ENCODE results near the gene IGSF3. TPM values are rescaled to one million over a fixed set of nuclear protein-coding genes. Genes with fewer than 3 reads are reported as not detected.

The IGSF3 gene
- total RNA-seq, 4 donors from 2014 or later: 1.7 to 8.5 (median 5.1) TPM

DNA sequence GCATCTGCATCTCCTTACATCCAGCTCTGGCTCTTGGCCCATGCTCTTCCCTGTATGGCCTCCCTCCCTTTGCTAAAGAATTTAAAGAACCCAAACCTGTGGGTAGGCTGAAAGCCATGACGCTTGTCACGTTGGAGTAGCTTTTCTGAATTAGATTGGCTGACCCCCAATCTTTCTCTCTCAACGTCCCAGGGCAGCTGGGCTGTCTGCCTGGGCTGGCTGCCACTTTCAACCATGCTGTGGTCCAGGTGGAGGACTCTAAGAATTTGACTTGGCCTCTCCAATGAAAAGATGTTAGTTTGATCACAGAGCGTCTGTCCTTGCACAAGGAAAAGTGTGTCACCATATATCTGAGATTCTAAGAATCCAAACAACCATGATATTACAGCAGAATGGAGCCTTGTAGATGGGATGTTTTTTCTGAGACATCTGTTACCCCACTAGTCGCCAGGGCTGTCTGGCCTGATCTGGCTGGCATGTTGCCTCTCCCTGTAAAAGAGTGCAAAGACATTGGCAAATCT is 6.5 kb upstream of the IGSF3 start:
- no peak for ATAC-seq
- H3K27ac ChIP-seq: no peak overlapping the region
- TF ChIP-seq EP300 (IDR thresholded peaks at IDR 0.05): no peak
- TF ChIP-seq POLR2A (IDR thresholded peaks at IDR 0.05): no peak
- TF ChIP-seq POLR2AphosphoS5 (IDR thresholded peaks at IDR 0.05): no peak
- TF ChIP-seq, protein P1, sequence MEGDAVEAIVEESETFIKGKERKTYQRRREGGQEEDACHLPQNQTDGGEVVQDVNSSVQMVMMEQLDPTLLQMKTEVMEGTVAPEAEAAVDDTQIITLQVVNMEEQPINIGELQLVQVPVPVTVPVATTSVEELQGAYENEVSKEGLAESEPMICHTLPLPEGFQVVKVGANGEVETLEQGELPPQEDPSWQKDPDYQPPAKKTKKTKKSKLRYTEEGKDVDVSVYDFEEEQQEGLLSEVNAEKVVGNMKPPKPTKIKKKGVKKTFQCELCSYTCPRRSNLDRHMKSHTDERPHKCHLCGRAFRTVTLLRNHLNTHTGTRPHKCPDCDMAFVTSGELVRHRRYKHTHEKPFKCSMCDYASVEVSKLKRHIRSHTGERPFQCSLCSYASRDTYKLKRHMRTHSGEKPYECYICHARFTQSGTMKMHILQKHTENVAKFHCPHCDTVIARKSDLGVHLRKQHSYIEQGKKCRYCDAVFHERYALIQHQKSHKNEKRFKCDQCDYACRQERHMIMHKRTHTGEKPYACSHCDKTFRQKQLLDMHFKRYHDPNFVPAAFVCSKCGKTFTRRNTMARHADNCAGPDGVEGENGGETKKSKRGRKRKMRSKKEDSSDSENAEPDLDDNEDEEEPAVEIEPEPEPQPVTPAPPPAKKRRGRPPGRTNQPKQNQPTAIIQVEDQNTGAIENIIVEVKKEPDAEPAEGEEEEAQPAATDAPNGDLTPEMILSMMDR (IDR thresholded peaks at IDR 0.05): no peak
- no peaks in the 10 kb centered on the region for H3K9me3 ChIP-seq
- no peaks in the 10 kb centered on the region for H3K36me3 ChIP-seq
- no peak overlapping the region for H3K4me3 ChIP-seq
- no peaks in the 10 kb centered on the region for H3K4me1 ChIP-seq
- H3K27me3 ChIP-seq: no peaks in the 10 kb centered on the region
- 26 to 27% methylated on average over 3 to 5 of the region's 5 CpGs for WGBS, 2 donors (ENCODE audit: low coverage in 1 of 2)

DNA sequence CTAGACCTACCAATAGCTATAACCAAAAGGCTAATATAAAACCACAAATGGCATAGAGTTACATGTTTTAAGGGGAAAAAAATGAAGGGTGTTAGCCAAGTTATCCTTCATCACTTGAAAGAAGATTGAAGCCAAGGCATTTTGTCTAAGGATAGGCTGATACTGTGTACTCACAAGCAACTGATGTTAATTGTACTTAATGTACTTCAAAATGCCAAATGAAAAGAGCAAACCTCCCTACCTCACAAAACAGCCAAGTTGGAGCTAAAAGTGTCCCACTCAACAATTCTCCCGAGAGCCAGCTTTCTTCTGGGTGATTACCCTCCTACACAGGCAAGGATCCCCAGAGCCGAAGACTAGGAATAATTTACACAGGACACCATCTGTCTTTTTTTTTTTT is 4.4 kb upstream of the IGSF3 start:
- 47 to 53% methylated on average over 2 of the region's 2 CpGs for WGBS, 2 donors (ENCODE audit: low coverage in 1 of 2)
- Histone ChIP-seq H3K27ac (no peak overlapping the region), H3K9me3 (no peaks in the 10 kb centered on the region), H3K27me3 (no peaks in the 10 kb centered on the region), H3K36me3 (no peaks in the 10 kb centered on the region), H3K4me1 (peaks cover 0 to 5% (median 3%) of the 10 kb centered on the region in 3 donors), H3K4me3 (no peak overlapping the region)
- TF ChIP-seq, protein P1 (IDR thresholded peaks at IDR 0.05): no peak
- no peak for TF ChIP-seq POLR2AphosphoS5 (IDR thresholded peaks at IDR 0.05)
- no peak for TF ChIP-seq EP300 (IDR thresholded peaks at IDR 0.05)
- no peak for TF ChIP-seq POLR2A (IDR thresholded peaks at IDR 0.05)
- ATAC-seq: no peak

DNA sequence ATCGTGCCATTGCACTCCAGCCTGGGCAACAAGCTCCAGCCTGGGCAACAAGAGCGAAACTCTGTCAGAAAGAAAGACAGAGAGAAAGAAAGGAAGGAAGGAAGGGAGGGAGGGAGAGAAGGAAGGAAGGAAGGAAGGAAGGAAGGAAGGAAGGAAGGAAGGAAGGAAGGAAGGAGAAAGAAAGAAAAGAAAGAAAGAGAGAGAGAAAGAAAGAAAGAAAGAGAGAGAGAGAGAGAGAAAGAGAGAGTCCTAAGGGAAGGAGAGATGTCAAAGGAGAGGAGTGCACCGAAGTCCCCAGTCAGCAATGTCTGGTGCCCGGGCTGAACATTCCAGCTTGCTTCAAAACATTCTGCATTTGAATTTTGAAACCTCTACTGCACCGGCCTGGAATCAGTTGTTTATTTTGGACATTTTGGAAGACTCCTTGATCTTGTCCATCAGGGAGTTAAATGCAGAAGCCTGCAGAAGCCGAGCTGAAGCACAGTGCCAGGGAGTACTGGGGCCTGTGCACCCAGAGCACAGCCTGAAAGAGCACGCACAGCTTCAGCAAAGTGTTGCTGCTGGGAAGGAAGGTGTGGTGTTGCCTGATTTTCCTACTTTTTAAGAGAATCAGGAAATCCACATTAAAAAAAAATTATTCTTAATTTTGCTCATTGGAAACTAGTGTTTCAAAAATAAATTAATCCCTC is 3.7 kb upstream of the IGSF3 start:
- Histone ChIP-seq H3K4me1 (peaks cover 0 to 12% (median 9%) of the 10 kb centered on the region in 3 donors), H3K27ac (no peak overlapping the region), H3K9me3 (no peaks in the 10 kb centered on the region), H3K27me3 (no peaks in the 10 kb centered on the region), H3K4me3 (no peak overlapping the region), H3K36me3 (no peaks in the 10 kb centered on the region)
- TF ChIP-seq POLR2AphosphoS5 (IDR thresholded peaks at IDR 0.05): no peak
- no peak for TF ChIP-seq POLR2A (IDR thresholded peaks at IDR 0.05)
- TF ChIP-seq, protein P1 (IDR thresholded peaks at IDR 0.05): no peak
- no peak for TF ChIP-seq EP300 (IDR thresholded peaks at IDR 0.05)
- 22 to 41% methylated on average over 3 to 4 of the region's 7 CpGs for WGBS, 2 donors (ENCODE audit: low coverage in 1 of 2)
- no peak for ATAC-seq

DNA sequence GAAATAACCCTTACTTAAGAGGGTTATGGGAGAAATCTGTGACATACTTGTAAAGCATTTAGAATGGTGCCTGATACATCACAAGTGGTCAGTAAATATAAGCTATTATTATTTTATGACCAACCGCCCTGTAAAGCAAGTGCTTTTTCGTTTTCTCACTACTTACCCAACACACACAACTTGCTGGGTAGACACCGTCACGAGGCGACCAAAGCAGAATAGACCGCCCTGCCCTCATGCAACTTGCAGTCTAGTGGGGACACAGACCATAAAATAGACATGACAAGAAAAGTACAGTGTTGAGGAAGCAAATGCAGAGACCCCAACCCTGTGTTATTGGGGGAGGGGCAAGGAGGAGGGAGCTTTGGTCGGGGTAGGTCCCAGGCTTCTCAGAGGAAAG is 744 bp upstream of the IGSF3 start:
- Histone ChIP-seq H3K9me3 (no peaks in the 10 kb centered on the region), H3K4me3 (peak overlapping the region in 1 of 2 donors; percentile 84), H3K4me1 (peaks cover 0 to 20% (median 9%) of the 10 kb centered on the region in 3 donors), H3K36me3 (no peaks in the 10 kb centered on the region), H3K27ac (no peak overlapping the region), H3K27me3 (no peaks in the 10 kb centered on the region)
- 85 to 88% methylated on average over 5 to 7 of the region's 7 CpGs for WGBS, 2 donors (ENCODE audit: low coverage in 1 of 2)
- no peak for TF ChIP-seq POLR2AphosphoS5 (IDR thresholded peaks at IDR 0.05)
- TF ChIP-seq EP300 (IDR thresholded peaks at IDR 0.05): no peak
- no peak for TF ChIP-seq POLR2A (IDR thresholded peaks at IDR 0.05)
- TF ChIP-seq, protein P1 (IDR thresholded peaks at IDR 0.05): no peak
- no peak for ATAC-seq

DNA sequence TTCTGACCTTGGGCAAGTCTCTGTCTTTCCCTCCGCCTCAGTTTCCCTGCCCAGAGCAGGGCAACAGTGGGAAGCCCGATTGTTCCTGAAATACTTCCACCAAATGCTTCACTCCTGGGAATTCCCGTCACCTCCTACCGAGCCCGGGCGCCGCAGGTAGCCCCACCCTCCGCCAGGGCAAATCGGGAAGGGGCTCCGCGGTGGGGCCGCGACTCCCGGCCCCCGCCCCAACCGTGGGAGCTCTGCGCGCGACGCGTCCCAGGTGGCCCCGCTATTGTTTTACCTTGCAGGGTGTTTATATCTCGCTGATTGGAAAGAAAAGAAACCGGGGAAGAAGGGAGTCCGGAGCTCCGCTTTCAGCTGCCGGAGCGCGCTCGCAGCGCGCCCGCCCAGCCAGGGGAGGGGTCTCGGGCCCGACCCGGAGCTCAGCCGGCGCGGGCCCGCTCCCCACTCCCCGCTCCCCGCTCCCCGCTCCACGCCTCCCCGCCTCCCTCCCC is 407 bp downstream of the IGSF3 start:
- ATAC-seq: peak; percentile 2
- Histone ChIP-seq H3K27me3 (no peaks in the 10 kb centered on the region), H3K4me1 (peaks cover 0 to 20% (median 9%) of the 10 kb centered on the region in 3 donors), H3K4me3 (peak overlapping the region; percentile 47 to 84), H3K27ac (peak overlapping the region in 2 of 4 donors; percentile 59 to 70), H3K36me3 (no peaks in the 10 kb centered on the region), H3K9me3 (no peaks in the 10 kb centered on the region)
- 0% methylated on average over 4 of the region's 45 CpGs; no CpG with 5 or more reads in 1 of the 2 donors for WGBS, 2 donors (ENCODE audit: low coverage in 1 of 2)
- no peak for TF ChIP-seq POLR2AphosphoS5 (IDR thresholded peaks at IDR 0.05)
- no peak for TF ChIP-seq POLR2A (IDR thresholded peaks at IDR 0.05)
- TF ChIP-seq, protein P1 (IDR thresholded peaks at IDR 0.05): no peak
- TF ChIP-seq EP300 (IDR thresholded peaks at IDR 0.05): no peak
